Gastroesophageal sphincter (tissue), 3 donors: ENCODE results near the gene FNBP1.

ENCODE experiments used
- CTCF ChIP-seq, 4 experiments: fragments of 200-600 bp in 2 of 4; fragments of 450-650 bp in 2 of 4; sonication (generic) in 1 of 4; IDR thresholded peaks; one replicate each; pipeline ENCODE4 v1.5.1; 2017 to 2019; ENCODE audit warnings: antibody characterized with exemption in 4 of 4, mild to moderate bottlenecking in 2 of 4, moderate library complexity in 2 of 4
- POLR2A ChIP-seq, 2 donors: fragments of 450-650 bp; IDR thresholded peaks; one replicate each; pipeline ENCODE4 v1.6.1; 2017; ENCODE audit warnings: antibody characterized with exemption in 2 of 2, mild to moderate bottlenecking in 2 of 2, moderate library complexity in 1 of 2
- POLR2AphosphoS5 ChIP-seq: sonication (generic); formaldehyde crosslinking; IDR thresholded peaks from one replicate; pipeline ENCODE4 v1.6.1; 2017; ENCODE audit warnings: antibody characterized with exemption

- no peak for TF ChIP-seq CTCF (IDR thresholded peaks at IDR 0.05)
- peak; percentile 83 for TF ChIP-seq POLR2AphosphoS5
- no peak for TF ChIP-seq POLR2A (IDR thresholded peaks at IDR 0.05)
Measured at GRCh38 chr9:129964901-129965734, 77.9 kb downstream of the FNBP1 start.
